ENCODE measurements around the gene DGKE.

The DGKE gene

GRCh38 chr17:56833809-56834379 is at the start of gene DGKE, which contains the start of gene C17orf67:
Gene DGKE, plus strand, starts transcription at chr17:56834151. Its CDS starts 645 bp downstream, at chr17:56834796.
Gene C17orf67, minus strand, starts transcription at chr17:56833920. Its CDS starts 18,110 bp downstream, at chr17:56815810.
- peak; percentile 96 for DNase-seq (ENCODE audit: low read depth)
- peak within 1 kb of the TSS; percentile 73 for H3K4me3 ChIP-seq (ENCODE audit: low read depth, low read length)
- no peak for TF ChIP-seq CTCF (conservative IDR thresholded peaks at IDR 0.05; ENCODE audit: low read depth, low read length)

GRCh38 chr17:56785405-56785804 is 48.5 kb upstream of the DGKE start:
- DNase-seq (ENCODE audit: low read depth) = no peak
- TF ChIP-seq CTCF (conservative IDR thresholded peaks at IDR 0.05; ENCODE audit: low read depth, low read length) = no peak
- no peak overlapping the region for H3K4me3 ChIP-seq (ENCODE audit: low read depth, low read length)

- TF ChIP-seq CTCF (conservative IDR thresholded peaks at IDR 0.05; ENCODE audit: low read depth, low read length) = no peak
- H3K4me3 ChIP-seq (ENCODE audit: low read depth, low read length) = no peak overlapping the region
- DNase-seq (ENCODE audit: low read depth) = no peak
Observed at GRCh38 chr17:56785997-56786680, 47.8 kb upstream of the DGKE start.

GRCh38 chr17:56786989-56787482 is 46.9 kb upstream of the DGKE start:
- TF ChIP-seq CTCF (conservative IDR thresholded peaks at IDR 0.05; ENCODE audit: low read depth, low read length) = no peak
- no peak overlapping the region for H3K4me3 ChIP-seq (ENCODE audit: low read depth, low read length)
- DNase-seq (ENCODE audit: low read depth) = peak; percentile 95

DNA sequence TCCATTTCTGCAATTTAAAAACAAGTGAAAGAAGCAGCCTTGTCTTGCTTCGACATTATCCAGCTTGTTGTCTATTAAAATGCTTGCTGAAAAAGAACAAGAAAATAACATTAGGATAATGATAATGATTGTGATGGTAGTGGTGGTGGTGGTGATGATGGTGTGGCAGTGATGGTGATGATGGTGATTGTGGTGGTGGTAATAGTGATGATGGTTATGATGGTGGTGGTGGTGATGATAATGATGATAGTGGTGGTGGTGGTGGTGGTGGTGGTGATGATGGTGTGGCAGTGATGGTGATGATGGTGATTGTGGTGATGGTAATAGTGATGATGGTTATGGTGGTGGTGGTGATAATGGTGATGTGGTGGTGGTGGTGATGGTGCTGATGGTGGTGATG is 41.7 kb upstream of the DGKE start:
- no peak for TF ChIP-seq CTCF (conservative IDR thresholded peaks at IDR 0.05; ENCODE audit: low read depth, low read length)
- no peak for DNase-seq (ENCODE audit: low read depth)
- H3K4me3 ChIP-seq (ENCODE audit: low read depth, low read length) = no peak overlapping the region

DNA sequence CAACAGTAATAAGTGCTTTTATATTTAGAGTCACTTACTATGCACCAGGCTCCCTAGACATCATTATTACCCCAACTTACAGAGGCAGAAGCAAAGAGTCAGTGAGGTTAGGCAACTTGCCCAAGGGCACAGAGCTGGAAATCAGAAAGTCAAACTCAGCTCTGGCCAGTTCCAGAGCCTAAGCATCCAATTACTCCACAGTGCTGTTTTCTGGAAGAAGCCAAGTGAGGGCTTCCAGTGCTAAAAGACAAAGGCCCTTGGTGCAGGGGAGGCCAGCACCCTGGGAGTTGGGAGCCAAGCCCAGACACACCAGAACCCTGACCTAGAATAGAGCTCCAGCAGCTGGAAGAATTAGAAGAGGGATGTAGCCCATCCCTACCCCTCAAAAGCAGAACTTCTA is 40.4 kb upstream of the DGKE start:
- DNase-seq (ENCODE audit: low read depth) = no peak
- H3K4me3 ChIP-seq (ENCODE audit: low read depth, low read length) = no peak overlapping the region
- TF ChIP-seq CTCF (conservative IDR thresholded peaks at IDR 0.05; ENCODE audit: low read depth, low read length) = no peak
